Fibroblast of the aortic adventitia (primary cell): ENCODE measurements around the gene COL4A2. TPM values are rescaled to one million over a fixed set of nuclear protein-coding genes. Genes with fewer than 3 reads are reported as not detected.
A peak's percentile ranks its signal among the peaks of the same experiment; 100 is the strongest.

Experiments
- DNase-seq: peaks from one replicate; pipeline ENCODE4 v3.0.0-alpha.2; 2010; ENCODE audit warnings: low read depth
- H3K4me3 ChIP-seq: 2 replicates; pipeline ENCODE4 v1.5.1; 2011; ENCODE audit warnings: low read depth, mild to moderate bottlenecking, control low read depth, low read length, moderate library complexity
- CTCF ChIP-seq: IDR thresholded peaks from 2 replicates; pipeline ENCODE4 v1.5.1; 2011; ENCODE audit warnings: mild to moderate bottlenecking, low read length, control low read depth, inconsistent platforms; ENCODE audit not compliant: insufficient read depth
- total RNA-seq: library from RNA; depleted of rRNA; stranded (reverse); fragments of >200 nt; gene quantifications from 2 replicates; pipeline ENCODE4 v1.2.3, GENCODE V29; 2012; ENCODE audit warnings: low replicate concordance

Gene COL4A2
- 53.3 and 151 TPM in 2 replicates for total RNA-seq

- DNase-seq: peak; percentile 43
- no peak for TF ChIP-seq CTCF
- H3K4me3 ChIP-seq: peak within 1 kb of the TSS; percentile 74
These were observed at the start of gene COL4A2, which contains the start of gene COL4A1 for GRCh38 chr13:110306960-110307766. Gene COL4A2, plus strand, starts transcription at chr13:110307284. Its CDS starts 620 bp downstream, at chr13:110307904. Gene COL4A1, minus strand, starts transcription at chr13:110307157. Its CDS starts 130 bp downstream, at chr13:110307027.

- DNase-seq: no peak
- TF ChIP-seq CTCF: no peak
- no peak overlapping the region for H3K4me3 ChIP-seq
These were observed 49.7 kb upstream of the COL4A2 start for GRCh38 chr13:110257408-110257807.

- no peak for TF ChIP-seq CTCF
- no peak overlapping the region for H3K4me3 ChIP-seq
- peak; percentile 18 for DNase-seq
These were observed 48.0 kb upstream of the COL4A2 start for GRCh38 chr13:110258876-110259631.

GRCh38 chr13:110259651-110260050 lies 47.4 kb upstream of the COL4A2 start:
- DNase-seq: peak; percentile 9
- H3K4me3 ChIP-seq: no peak overlapping the region
- TF ChIP-seq CTCF: no peak

GRCh38 chr13:110261166-110262081 lies 45.7 kb upstream of the COL4A2 start:
- TF ChIP-seq CTCF: no peak
- no peak for DNase-seq
- no peak overlapping the region for H3K4me3 ChIP-seq

GRCh38 chr13:110262082-110262436 lies 45.0 kb upstream of the COL4A2 start:
- H3K4me3 ChIP-seq: no peak overlapping the region
- no peak for TF ChIP-seq CTCF
- DNase-seq: no peak
